Keratinocyte (primary cell): Measurements from ENCODE around the gene IFITM10.

Experiments
- EZH2 ChIP-seq: IDR thresholded peaks from one replicate; pipeline ENCODE4 v1.6.1; 2012; ENCODE audit warnings: inconsistent platforms, mild to moderate bottlenecking, low read length, moderate library complexity
- TF ChIP-seq, protein P1 (sequence below), 3 experiments: IDR thresholded peaks in 1 of 3; conservative IDR thresholded peaks in 1 of 3; optimal IDR thresholded peaks in 1 of 3; 2 replicates in 2 of 3; 3 replicates in 1 of 3; pipeline versions ENCODE3 to v1.5.1; 2011; ENCODE audit warnings: low read length in 3 of 3, mild to moderate bottlenecking in 3 of 3, moderate library complexity in 2 of 3, control low read depth in 1 of 3, inconsistent platforms in 1 of 3; ENCODE audit not compliant: insufficient read depth in 2 of 3; ENCODE audit errors: extremely low read depth in 1 of 3

- TF ChIP-seq, protein P1, sequence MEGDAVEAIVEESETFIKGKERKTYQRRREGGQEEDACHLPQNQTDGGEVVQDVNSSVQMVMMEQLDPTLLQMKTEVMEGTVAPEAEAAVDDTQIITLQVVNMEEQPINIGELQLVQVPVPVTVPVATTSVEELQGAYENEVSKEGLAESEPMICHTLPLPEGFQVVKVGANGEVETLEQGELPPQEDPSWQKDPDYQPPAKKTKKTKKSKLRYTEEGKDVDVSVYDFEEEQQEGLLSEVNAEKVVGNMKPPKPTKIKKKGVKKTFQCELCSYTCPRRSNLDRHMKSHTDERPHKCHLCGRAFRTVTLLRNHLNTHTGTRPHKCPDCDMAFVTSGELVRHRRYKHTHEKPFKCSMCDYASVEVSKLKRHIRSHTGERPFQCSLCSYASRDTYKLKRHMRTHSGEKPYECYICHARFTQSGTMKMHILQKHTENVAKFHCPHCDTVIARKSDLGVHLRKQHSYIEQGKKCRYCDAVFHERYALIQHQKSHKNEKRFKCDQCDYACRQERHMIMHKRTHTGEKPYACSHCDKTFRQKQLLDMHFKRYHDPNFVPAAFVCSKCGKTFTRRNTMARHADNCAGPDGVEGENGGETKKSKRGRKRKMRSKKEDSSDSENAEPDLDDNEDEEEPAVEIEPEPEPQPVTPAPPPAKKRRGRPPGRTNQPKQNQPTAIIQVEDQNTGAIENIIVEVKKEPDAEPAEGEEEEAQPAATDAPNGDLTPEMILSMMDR (optimal IDR thresholded peaks at IDR 0.05 in 1 of 3, IDR thresholded peaks at IDR 0.05 in 1 of 3, conservative IDR thresholded peaks at IDR 0.05 in 1 of 3; ENCODE audit: extremely low read depth in 1 of 3, insufficient read depth in 2 of 3, low read length in 3 of 3) = no peak
- no peak for TF ChIP-seq EZH2
Observed at GRCh38 chr11:1714908-1715885, 35.2 kb downstream of the IFITM10 start.
